Neural crest cell (in vitro differentiated cells): ENCODE measurements around the gene CEP95. TPM values are rescaled to one million over a fixed set of nuclear protein-coding genes. Genes with fewer than 3 reads are reported as not detected.

Experiments used
- DNase-seq: peaks from one replicate; pipeline ENCODE4 v3.0.0; 2021; ENCODE audit warnings: low read depth, mixed read lengths, low spot score
- H3K27ac Mint-ChIP-seq: one replicate; pipeline ENCODE4 v1.8.0; 2021; ENCODE audit warnings: mild to moderate bottlenecking, mixed read lengths; ENCODE audit not compliant: unreplicated experiment
- H3K27me3 Mint-ChIP-seq: 2 replicates; pipeline ENCODE4 v1.8.0; 2021; ENCODE audit warnings: low read depth, mild to moderate bottlenecking, mixed read lengths
- H3K36me3 Mint-ChIP-seq: 2 replicates; pipeline ENCODE4 v1.8.0; 2021; ENCODE audit warnings: low read depth, mild to moderate bottlenecking, mixed read lengths
- H3K4me1 Mint-ChIP-seq: 2 replicates; pipeline ENCODE4 v1.8.0; 2021; ENCODE audit warnings: mixed read lengths
- H3K4me3 Mint-ChIP-seq: one replicate; pipeline ENCODE4 v1.8.0; 2021; ENCODE audit warnings: mild to moderate bottlenecking, mixed read lengths
- H3K9me3 Mint-ChIP-seq: 2 replicates; pipeline ENCODE4 v1.8.0; 2021; ENCODE audit warnings: mixed read lengths
- total RNA-seq: library from RNA; stranded (reverse); gene quantifications from 2 replicates; pipeline ENCODE4 v1.2.1, GENCODE V29; 2021
- TF ChIP-seq, protein P1 (sequence below): fragments of 200-600 bp; sonication (generic); conservative IDR thresholded peaks from 2 replicates; pipeline ENCODE4 v1.5.0; 2021; ENCODE audit warnings: antibody characterized with exemption, mild to moderate bottlenecking

Gene CEP95
- total RNA-seq, 1 donor from 2014 or later, result 64.7 TPM

DNA sequence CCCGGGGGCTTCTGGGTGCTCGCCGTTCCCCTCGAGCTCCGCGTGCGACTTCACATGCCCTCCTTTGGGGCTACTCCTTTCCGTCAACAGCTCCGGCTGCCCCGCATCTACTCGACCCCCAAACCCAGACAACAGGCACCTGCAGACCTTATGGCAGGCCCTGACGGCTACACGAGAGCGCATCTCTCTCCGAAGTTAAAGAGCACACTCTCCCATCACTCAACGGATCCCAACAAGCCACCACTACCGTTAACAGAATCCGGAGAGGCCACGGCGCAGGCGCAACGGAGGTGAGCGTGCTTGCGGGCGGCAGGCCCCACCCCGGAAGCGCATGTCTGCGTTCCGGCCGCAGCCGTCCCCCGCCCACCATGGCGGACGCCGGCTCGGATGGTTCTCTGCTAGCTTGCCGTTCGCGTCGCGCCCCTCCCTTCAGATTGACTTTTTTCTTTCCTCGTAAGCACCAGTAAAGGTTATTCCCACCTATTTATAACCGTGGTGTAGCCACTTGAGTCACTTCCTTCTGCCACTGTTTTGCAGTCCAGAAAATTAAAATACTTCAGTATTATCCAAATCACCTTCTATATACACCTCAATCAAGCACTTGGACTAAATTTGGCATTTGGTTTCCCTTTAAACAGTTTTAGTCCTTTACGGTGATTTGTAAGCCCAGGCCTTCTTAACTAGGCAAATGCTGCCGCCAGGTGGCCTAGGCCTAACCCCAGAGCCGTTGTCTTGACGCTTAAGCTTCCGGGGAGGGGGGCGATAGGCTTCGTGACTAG lies 9.8 kb upstream of the CEP95 start, which contains the start of gene POLG2:
Gene POLG2 (minus strand): TSS at position 269 of the 779 bp plus-strand sequence. CDS start 86 bp downstream, at position 183.
- peak within 1 kb of the TSS; percentile 99 for H3K4me3 Mint-ChIP-seq
- peak within 1 kb of the TSS; percentile 99 for H3K27ac Mint-ChIP-seq
- H3K27me3 Mint-ChIP-seq, result peaks cover 19% of the 10 kb centered on the region
- no peaks in the 10 kb centered on the region for H3K9me3 Mint-ChIP-seq
- peak; percentile 89 for DNase-seq
- H3K36me3 Mint-ChIP-seq, result peaks cover 24% of the 10 kb centered on the region
- H3K4me1 Mint-ChIP-seq, result peaks cover 58% of the 10 kb centered on the region
- TF ChIP-seq, protein P1, sequence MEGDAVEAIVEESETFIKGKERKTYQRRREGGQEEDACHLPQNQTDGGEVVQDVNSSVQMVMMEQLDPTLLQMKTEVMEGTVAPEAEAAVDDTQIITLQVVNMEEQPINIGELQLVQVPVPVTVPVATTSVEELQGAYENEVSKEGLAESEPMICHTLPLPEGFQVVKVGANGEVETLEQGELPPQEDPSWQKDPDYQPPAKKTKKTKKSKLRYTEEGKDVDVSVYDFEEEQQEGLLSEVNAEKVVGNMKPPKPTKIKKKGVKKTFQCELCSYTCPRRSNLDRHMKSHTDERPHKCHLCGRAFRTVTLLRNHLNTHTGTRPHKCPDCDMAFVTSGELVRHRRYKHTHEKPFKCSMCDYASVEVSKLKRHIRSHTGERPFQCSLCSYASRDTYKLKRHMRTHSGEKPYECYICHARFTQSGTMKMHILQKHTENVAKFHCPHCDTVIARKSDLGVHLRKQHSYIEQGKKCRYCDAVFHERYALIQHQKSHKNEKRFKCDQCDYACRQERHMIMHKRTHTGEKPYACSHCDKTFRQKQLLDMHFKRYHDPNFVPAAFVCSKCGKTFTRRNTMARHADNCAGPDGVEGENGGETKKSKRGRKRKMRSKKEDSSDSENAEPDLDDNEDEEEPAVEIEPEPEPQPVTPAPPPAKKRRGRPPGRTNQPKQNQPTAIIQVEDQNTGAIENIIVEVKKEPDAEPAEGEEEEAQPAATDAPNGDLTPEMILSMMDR, result peak; percentile 71

DNA sequence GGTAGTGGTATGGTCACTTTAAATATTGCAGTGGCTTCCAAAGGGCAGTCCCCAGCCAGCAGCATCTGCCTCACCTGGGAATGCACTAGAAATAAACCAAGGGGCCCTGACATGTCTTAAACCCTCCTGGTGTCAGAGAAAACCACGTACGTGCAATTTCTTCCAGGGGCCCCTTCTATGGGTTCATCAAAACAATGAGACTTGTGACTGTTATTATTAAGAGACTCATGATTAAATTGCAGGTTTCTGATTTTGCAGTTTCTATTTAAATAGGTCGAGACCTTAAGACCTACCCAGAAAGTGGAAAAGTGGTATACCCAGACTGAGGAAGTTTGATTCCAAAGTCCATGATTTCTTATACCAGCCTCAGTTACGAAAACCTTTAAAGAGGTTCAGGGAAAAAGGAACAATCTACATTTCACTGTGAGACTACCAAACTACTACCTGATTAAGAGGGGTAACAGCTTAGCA lies 9.2 kb upstream of the CEP95 start:
- Mint-ChIP-seq H3K4me3 (peak overlapping the region; percentile 99), H3K27ac (peak overlapping the region; percentile 99), H3K27me3 (peaks cover 22% of the 10 kb centered on the region), H3K36me3 (peaks cover 28% of the 10 kb centered on the region), H3K4me1 (peaks cover 64% of the 10 kb centered on the region), H3K9me3 (no peaks in the 10 kb centered on the region)
- no peak for DNase-seq
- TF ChIP-seq, protein P1, result no peak

DNA sequence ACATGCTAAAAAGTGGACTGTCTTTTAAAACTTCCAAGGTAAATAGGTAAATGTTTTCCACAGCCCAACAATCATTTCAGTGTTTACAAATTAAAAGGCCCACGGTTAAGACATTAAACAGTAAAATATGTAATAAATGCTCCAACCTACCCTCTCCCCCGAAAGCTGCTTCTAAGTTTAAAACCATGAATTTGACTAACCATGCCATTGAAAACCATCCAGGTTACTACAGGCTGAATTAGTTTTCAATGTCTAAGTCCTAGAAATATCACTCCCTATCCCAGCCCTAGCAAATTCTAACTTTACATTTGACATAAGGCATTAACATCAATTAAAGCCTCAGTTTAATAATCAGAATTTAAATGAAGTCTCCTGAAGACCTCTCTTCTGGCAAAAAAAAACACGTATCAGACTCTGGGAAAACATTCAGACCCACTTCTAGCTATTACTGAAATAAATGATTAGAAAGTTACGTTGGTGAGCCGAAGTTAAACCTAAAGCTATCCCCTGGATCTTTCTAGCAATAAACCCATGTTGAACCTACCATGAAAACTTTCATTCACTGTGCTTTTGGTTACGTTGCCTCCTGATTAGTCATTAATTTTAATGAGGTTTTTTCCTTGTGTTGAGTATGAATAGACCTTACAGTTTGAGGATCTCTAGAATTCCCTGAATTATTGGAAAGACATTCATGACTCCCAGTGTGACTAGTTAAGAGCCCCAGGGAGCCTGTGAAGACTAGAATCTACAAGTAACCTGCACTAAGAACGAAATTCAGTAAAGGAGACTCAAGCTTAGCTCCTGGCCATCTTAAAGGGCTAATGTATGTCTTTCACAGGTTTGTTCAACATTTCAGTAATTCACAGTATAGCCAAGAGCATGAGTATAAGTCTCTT lies 8.2 kb upstream of the CEP95 start:
- Mint-ChIP-seq H3K27me3 (peaks cover 24% of the 10 kb centered on the region), H3K36me3 (peaks cover 37% of the 10 kb centered on the region), H3K9me3 (no peaks in the 10 kb centered on the region), H3K4me1 (peaks cover 72% of the 10 kb centered on the region), H3K4me3 (peak overlapping the region; percentile 99), H3K27ac (no peak overlapping the region)
- no peak for DNase-seq
- TF ChIP-seq, protein P1, result no peak

DNA sequence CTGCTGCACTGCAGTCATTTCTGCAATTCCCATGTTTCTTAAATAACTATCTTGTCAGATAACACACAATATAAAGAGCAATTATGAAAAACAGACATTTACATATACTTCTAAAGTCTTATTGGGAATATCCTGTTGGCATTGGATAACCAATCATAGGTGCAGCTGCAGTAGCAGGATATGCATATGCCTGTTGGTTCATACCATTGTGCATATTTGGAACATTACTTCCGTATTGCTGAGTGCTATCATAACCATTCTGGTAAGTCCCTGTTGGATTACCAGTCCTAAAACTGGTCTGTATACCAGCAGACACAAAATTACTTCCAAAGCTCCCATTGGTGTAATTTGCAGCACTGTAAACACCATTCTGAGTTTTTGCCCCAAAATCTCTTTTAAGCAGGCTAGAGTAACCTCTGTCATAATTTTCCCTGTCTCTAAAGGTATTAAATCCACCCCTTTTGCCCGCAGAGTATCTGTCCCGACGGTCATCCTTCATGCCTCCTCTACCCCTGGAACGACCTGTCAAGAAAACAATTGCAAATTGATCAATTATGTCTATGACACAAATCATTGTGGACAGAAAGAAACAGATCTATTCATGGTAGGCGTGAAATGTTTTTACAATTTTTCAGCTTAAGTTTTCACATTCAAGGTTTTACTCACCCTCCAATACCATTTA lies 6.8 kb upstream of the CEP95 start:
- Mint-ChIP-seq H3K27me3 (peaks cover 29% of the 10 kb centered on the region), H3K36me3 (peaks cover 45% of the 10 kb centered on the region), H3K9me3 (no peaks in the 10 kb centered on the region), H3K4me1 (peaks cover 73% of the 10 kb centered on the region), H3K27ac (no peak overlapping the region), H3K4me3 (peak overlapping the region; percentile 38)
- TF ChIP-seq, protein P1, result no peak
- no peak for DNase-seq

DNA sequence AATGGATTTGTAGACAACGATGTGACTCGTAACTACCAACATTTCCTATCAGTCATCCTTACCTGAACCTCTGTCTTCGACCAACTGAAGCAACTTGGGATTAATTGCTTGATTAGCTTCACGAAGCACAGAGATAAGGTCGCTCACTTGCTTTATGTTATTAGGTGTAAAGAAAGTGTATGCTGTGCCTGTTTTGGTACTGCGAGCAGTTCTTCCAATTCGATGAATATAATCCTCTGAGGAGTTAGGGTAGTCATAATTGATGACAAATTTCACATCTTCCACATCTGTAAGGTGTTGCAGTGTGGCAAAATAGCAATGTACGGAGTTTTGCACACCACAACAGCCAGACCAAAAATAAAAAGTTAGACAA lies 6.3 kb upstream of the CEP95 start:
- H3K27me3 Mint-ChIP-seq, result peaks cover 34% of the 10 kb centered on the region
- peaks cover 49% of the 10 kb centered on the region for H3K36me3 Mint-ChIP-seq
- no peaks in the 10 kb centered on the region for H3K9me3 Mint-ChIP-seq
- no peak for DNase-seq
- H3K4me3 Mint-ChIP-seq, result peak overlapping the region; percentile 38
- peaks cover 76% of the 10 kb centered on the region for H3K4me1 Mint-ChIP-seq
- no peak overlapping the region for H3K27ac Mint-ChIP-seq
- TF ChIP-seq, protein P1, result no peak
